HUES64 (cell line): ENCODE data around the gene INHBB.

Experiments
- H3K27ac ChIP-seq: 2 replicates; pipeline ENCODE4 v1.7.0; 2013; ENCODE audit warnings: low read depth, low read length, inconsistent platforms
- H3K27me3 ChIP-seq: 2 replicates; pipeline ENCODE4 v1.6.1; 2013; ENCODE audit warnings: mild to moderate bottlenecking, low read length; ENCODE audit not compliant: insufficient read depth
- H3K36me3 ChIP-seq: 2 replicates; pipeline ENCODE4 v1.6.1; 2013; ENCODE audit warnings: mild to moderate bottlenecking, low read length; ENCODE audit not compliant: insufficient read depth
- H3K4me1 ChIP-seq: 2 replicates; pipeline ENCODE4 v1.6.1; 2013; ENCODE audit warnings: mild to moderate bottlenecking, low read length, moderate library complexity; ENCODE audit not compliant: insufficient read depth
- H3K4me3 ChIP-seq: 2 replicates; pipeline ENCODE4 v1.5.1; 2013; ENCODE audit warnings: mild to moderate bottlenecking, low read length, moderate library complexity
- H3K9ac ChIP-seq: 2 replicates; pipeline ENCODE4 v1.6.1; 2013; ENCODE audit warnings: mild to moderate bottlenecking, low read depth, low read length
- H3K9me3 ChIP-seq: 2 replicates; pipeline ENCODE4 v1.6.1; 2013; ENCODE audit warnings: low read depth, low read length; ENCODE audit not compliant: insufficient read depth
- WGBS: fragments of 150-250, 120-280 bp; methylation state at CpG from one replicate; pipeline ENCODE4 v1.1.7; 2013; ENCODE audit warnings: missing lambda C conversion rate; 5-methylcytosine and 5-hydroxymethylcytosine counted together

The INHBB gene

GRCh38 chr2:120393456-120393855 lies 47.5 kb downstream of the INHBB start:
- WGBS: 90% methylated on average over 5 of the region's 5 CpGs
- no peaks in the 10 kb centered on the region for H3K36me3 ChIP-seq

DNA sequence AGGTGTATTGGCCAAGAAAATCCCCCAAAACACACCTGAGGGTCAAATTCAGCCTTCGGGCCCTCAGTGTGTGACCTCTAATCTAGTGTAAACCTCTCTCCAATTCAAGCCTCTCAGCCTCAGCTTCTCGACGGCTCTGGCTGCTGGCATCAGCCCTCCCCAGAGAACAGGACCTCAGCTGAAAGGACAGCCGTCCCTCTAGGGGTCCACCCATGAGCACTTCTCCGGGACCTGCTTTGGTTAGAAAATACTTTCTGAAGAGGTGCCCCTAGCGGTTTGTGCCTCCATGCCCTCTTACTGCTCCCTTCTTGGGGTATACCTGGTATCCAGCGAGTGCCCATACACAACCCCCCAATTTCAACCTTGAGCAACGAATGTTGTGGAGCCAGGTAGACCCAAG lies 48.8 kb downstream of the INHBB start:
- no peak overlapping the region for H3K4me3 ChIP-seq
- no peak overlapping the region for H3K27ac ChIP-seq
- 0 out of 2 replicates have a peak, but pooled peaks cover 9% of the 10 kb centered on the region for H3K4me1 ChIP-seq
- no peaks in the 10 kb centered on the region for H3K9me3 ChIP-seq
- H3K9ac ChIP-seq: no peak overlapping the region
- 89% methylated on average over 8 of the region's 8 CpGs for WGBS
- H3K36me3 ChIP-seq: no peaks in the 10 kb centered on the region
- peaks cover 5% of the 10 kb centered on the region; the same call in 1 of the 2 replicates for H3K27me3 ChIP-seq

More at GRCh38 chr2:120393456-120393855, 47.5 kb downstream of the INHBB start:
- H3K9ac ChIP-seq: no peak overlapping the region
- H3K27ac ChIP-seq: no peak overlapping the region
- no peak overlapping the region for H3K4me3 ChIP-seq
- peaks cover 5% of the 10 kb centered on the region; the same call in 1 of the 2 replicates for H3K27me3 ChIP-seq
- H3K9me3 ChIP-seq: no peaks in the 10 kb centered on the region
- 0 out of 2 replicates have a peak, but pooled peaks cover 9% of the 10 kb centered on the region for H3K4me1 ChIP-seq

GRCh38 chr2:120395221-120396012 lies 49.5 kb downstream of the INHBB start:
- 0 out of 2 replicates have a peak, but pooled peaks cover 9% of the 10 kb centered on the region for H3K4me1 ChIP-seq
- H3K9ac ChIP-seq: no peak overlapping the region
- no peaks in the 10 kb centered on the region for H3K36me3 ChIP-seq
- no peaks in the 10 kb centered on the region for H3K9me3 ChIP-seq
- no peak overlapping the region for H3K27ac ChIP-seq
- H3K27me3 ChIP-seq: peaks cover 5% of the 10 kb centered on the region; the same call in 1 of the 2 replicates
- WGBS: 80% methylated on average over 17 of the region's 21 CpGs
- no peak overlapping the region for H3K4me3 ChIP-seq

GRCh38 chr2:120396013-120396860 lies 50.3 kb downstream of the INHBB start:
- no peak overlapping the region for H3K4me3 ChIP-seq
- H3K9me3 ChIP-seq: no peaks in the 10 kb centered on the region
- 75% methylated on average over 31 of the region's 31 CpGs for WGBS
- H3K36me3 ChIP-seq: no peaks in the 10 kb centered on the region
- H3K27ac ChIP-seq: no peak overlapping the region
- peaks cover 5% of the 10 kb centered on the region; the same call in 1 of the 2 replicates for H3K27me3 ChIP-seq
- no peak overlapping the region for H3K9ac ChIP-seq
- 0 out of 2 replicates have a peak, but pooled peaks cover 9% of the 10 kb centered on the region for H3K4me1 ChIP-seq

DNA sequence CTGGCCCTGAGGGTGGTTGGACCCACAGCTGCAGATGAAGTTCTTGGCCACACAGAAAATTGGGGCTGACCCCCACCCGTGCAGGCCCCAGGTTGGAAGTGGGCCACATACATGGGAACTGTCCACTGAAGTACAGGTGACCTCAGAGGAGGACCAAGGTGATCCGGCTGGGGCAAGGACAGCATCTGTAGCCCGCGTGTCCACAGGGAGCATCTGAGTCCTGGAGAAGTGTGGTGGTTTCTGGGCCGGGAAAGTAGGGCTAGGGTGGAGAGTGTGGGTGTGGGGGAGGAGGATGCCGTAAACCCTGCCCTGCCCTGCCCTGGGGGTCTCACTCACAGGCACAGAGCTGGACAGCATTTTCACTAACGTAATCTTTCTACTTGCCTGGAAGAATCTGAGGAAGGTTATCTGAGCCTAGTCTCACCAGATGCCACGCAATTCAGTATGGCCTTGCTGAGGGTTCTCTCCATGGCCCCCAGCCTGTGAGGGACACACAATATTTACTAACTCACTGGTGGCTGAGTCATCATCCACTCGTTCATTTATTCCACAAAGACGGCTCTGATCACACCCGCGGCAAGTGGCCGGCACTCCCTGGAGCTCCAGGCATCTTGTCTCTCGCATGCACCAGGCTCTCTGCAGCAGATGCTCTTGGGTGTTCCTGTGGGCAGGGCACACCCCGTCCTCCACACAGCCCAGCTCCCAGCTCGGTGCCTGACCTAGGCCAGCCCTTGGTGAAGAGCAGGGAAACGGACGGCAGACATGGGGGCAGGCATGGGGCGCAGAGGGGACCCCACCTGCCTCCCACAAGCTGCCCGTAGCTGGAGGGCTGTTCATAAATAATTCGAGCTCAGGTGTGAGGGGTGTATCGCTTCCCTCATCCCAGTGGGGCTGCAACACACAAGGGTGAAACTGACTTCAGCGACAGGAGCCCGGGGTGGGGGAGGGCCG lies 51.2 kb downstream of the INHBB start:
- Histone ChIP-seq H3K9me3 (no peaks in the 10 kb centered on the region), H3K9ac (no peak overlapping the region), H3K36me3 (no peaks in the 10 kb centered on the region), H3K4me3 (no peak overlapping the region), H3K27ac (no peak overlapping the region), H3K4me1 (0 out of 2 replicates have a peak, but pooled peaks cover 9% of the 10 kb centered on the region), H3K27me3 (peaks cover 5% of the 10 kb centered on the region; the same call in 1 of the 2 replicates)
- WGBS: 90% methylated on average over 25 of the region's 25 CpGs

GRCh38 chr2:120398051-120398995 lies 52.4 kb downstream of the INHBB start:
- peaks cover 5% of the 10 kb centered on the region; the same call in 1 of the 2 replicates for H3K27me3 ChIP-seq
- no peaks in the 10 kb centered on the region for H3K36me3 ChIP-seq
- no peak overlapping the region for H3K4me3 ChIP-seq
- 83% methylated on average over 17 of the region's 18 CpGs for WGBS
- no peak overlapping the region for H3K27ac ChIP-seq
- no peaks in the 10 kb centered on the region for H3K9me3 ChIP-seq
- no peak overlapping the region for H3K9ac ChIP-seq
- H3K4me1 ChIP-seq: 0 out of 2 replicates have a peak, but pooled peaks cover 9% of the 10 kb centered on the region

GRCh38 chr2:120398996-120399888 lies 53.3 kb downstream of the INHBB start:
- H3K4me1 ChIP-seq: 0 out of 2 replicates have a peak, but pooled peaks cover 9% of the 10 kb centered on the region
- H3K4me3 ChIP-seq: no peak overlapping the region
- no peaks in the 10 kb centered on the region for H3K9me3 ChIP-seq
- no peaks in the 10 kb centered on the region for H3K36me3 ChIP-seq
- no peak overlapping the region for H3K27ac ChIP-seq
- WGBS: 88% methylated on average over 22 of the region's 22 CpGs
- H3K27me3 ChIP-seq: peaks cover 5% of the 10 kb centered on the region; the same call in 1 of the 2 replicates
- no peak overlapping the region for H3K9ac ChIP-seq

- no peak overlapping the region for H3K4me3 ChIP-seq
- WGBS: 91% methylated on average over 8 of the region's 8 CpGs
- H3K4me1 ChIP-seq: 0 out of 2 replicates have a peak, but pooled peaks cover 9% of the 10 kb centered on the region
- H3K27me3 ChIP-seq: peaks cover 5% of the 10 kb centered on the region; the same call in 1 of the 2 replicates
- H3K9me3 ChIP-seq: no peaks in the 10 kb centered on the region
- H3K27ac ChIP-seq: no peak overlapping the region
- no peaks in the 10 kb centered on the region for H3K36me3 ChIP-seq
- H3K9ac ChIP-seq: no peak overlapping the region
Measured at GRCh38 chr2:120399889-120400240, 53.9 kb downstream of the INHBB start.

- Histone ChIP-seq H3K27me3 (peaks cover 5% of the 10 kb centered on the region; the same call in 1 of the 2 replicates), H3K36me3 (no peaks in the 10 kb centered on the region), H3K27ac (no peak overlapping the region), H3K9me3 (no peaks in the 10 kb centered on the region), H3K4me1 (0 out of 2 replicates have a peak, but pooled peaks cover 6% of the 10 kb centered on the region), H3K4me3 (no peak overlapping the region), H3K9ac (no peak overlapping the region)
- 82% methylated on average over 11 of the region's 11 CpGs for WGBS
Measured at GRCh38 chr2:120400551-120400950, 54.6 kb downstream of the INHBB start.
